Bronchial epithelial cell (primary cell): ENCODE results near the gene ARRDC3. TPM values are rescaled to one million over a fixed set of nuclear protein-coding genes. Genes with fewer than 3 reads are reported as not detected.

Source experiments
- DNase-seq: peaks from one replicate; pipeline ENCODE4 v3.0.0-alpha.2; 2010; ENCODE audit warnings: low read depth
- FAIRE-seq: peaks from 2 replicates; lab custom pipeline; 2011; peaks lifted over from hg19 to GRCh38; lab: Jason Lieb, UNC
- H3K27me3 ChIP-seq: 2 replicates; pipeline ENCODE4 v1.5.1; 2011; ENCODE audit warnings: low read length; ENCODE audit not compliant: control insufficient read depth, insufficient read depth
- H3K36me3 ChIP-seq: 2 replicates; pipeline ENCODE4 v1.5.1; 2011; ENCODE audit warnings: low read length; ENCODE audit not compliant: control insufficient read depth, insufficient read depth
- H3K4me3 ChIP-seq: 2 replicates; pipeline ENCODE4 v1.5.1; 2011; ENCODE audit warnings: mild to moderate bottlenecking, low read depth, low read length, control low read depth
- CTCF ChIP-seq: IDR thresholded peaks from 2 replicates; pipeline ENCODE4 v1.5.1; 2011; ENCODE audit warnings: mild to moderate bottlenecking, moderate library complexity, low read length, control low read depth, inconsistent platforms; ENCODE audit not compliant: insufficient read depth, severe bottlenecking
- total RNA-seq: library from RNA; depleted of rRNA; stranded (reverse); fragments of >200 nt; gene quantifications from 2 replicates; pipeline ENCODE4 v1.2.1, GENCODE V29; 2014

The ARRDC3 gene
- total RNA-seq, 1 donor from 2014 or later: 70.3 TPM

GRCh38 chr5:91367908-91368648 lies 15.0 kb downstream of the ARRDC3 start:
- Histone ChIP-seq H3K4me3 (no peak overlapping the region), H3K36me3 (peaks cover 7% of the 10 kb centered on the region), H3K27me3 (no peaks in the 10 kb centered on the region)
- no peak for DNase-seq
- no peak for FAIRE-seq
- no peak for TF ChIP-seq CTCF

GRCh38 chr5:91367344-91367743 lies 15.8 kb downstream of the ARRDC3 start:
- peaks cover 4% of the 10 kb centered on the region for H3K36me3 ChIP-seq
- no peak overlapping the region for H3K4me3 ChIP-seq
- TF ChIP-seq CTCF: no peak
- DNase-seq: no peak
- FAIRE-seq: no peak
- H3K27me3 ChIP-seq: no peaks in the 10 kb centered on the region

GRCh38 chr5:91366551-91366950 lies 16.6 kb downstream of the ARRDC3 start:
- FAIRE-seq (no peak), DNase-seq (no peak)
- peaks cover 4% of the 10 kb centered on the region for H3K36me3 ChIP-seq
- no peak overlapping the region for H3K4me3 ChIP-seq
- no peak for TF ChIP-seq CTCF
- no peaks in the 10 kb centered on the region for H3K27me3 ChIP-seq

- no peak for DNase-seq
- no peak overlapping the region for H3K4me3 ChIP-seq
- H3K27me3 ChIP-seq: no peaks in the 10 kb centered on the region
- TF ChIP-seq CTCF: no peak
- H3K36me3 ChIP-seq: peaks cover 3% of the 10 kb centered on the region
- FAIRE-seq: no peak
Observed at GRCh38 chr5:91365498-91365897, 17.6 kb downstream of the ARRDC3 start.

GRCh38 chr5:91362935-91363334 lies 20.2 kb downstream of the ARRDC3 start:
- no peak for TF ChIP-seq CTCF
- no peaks in the 10 kb centered on the region for H3K36me3 ChIP-seq
- FAIRE-seq (no peak), DNase-seq (no peak)
- H3K27me3 ChIP-seq: no peaks in the 10 kb centered on the region
- no peak overlapping the region for H3K4me3 ChIP-seq

- FAIRE-seq: no peak
- no peaks in the 10 kb centered on the region for H3K36me3 ChIP-seq
- H3K4me3 ChIP-seq: no peak overlapping the region
- no peak for DNase-seq
- TF ChIP-seq CTCF: no peak
- no peaks in the 10 kb centered on the region for H3K27me3 ChIP-seq
Observed at GRCh38 chr5:91361790-91362189, 21.3 kb downstream of the ARRDC3 start.
